ENCODE results near the gene BLTP2.

BLTP2 gene

DNA sequence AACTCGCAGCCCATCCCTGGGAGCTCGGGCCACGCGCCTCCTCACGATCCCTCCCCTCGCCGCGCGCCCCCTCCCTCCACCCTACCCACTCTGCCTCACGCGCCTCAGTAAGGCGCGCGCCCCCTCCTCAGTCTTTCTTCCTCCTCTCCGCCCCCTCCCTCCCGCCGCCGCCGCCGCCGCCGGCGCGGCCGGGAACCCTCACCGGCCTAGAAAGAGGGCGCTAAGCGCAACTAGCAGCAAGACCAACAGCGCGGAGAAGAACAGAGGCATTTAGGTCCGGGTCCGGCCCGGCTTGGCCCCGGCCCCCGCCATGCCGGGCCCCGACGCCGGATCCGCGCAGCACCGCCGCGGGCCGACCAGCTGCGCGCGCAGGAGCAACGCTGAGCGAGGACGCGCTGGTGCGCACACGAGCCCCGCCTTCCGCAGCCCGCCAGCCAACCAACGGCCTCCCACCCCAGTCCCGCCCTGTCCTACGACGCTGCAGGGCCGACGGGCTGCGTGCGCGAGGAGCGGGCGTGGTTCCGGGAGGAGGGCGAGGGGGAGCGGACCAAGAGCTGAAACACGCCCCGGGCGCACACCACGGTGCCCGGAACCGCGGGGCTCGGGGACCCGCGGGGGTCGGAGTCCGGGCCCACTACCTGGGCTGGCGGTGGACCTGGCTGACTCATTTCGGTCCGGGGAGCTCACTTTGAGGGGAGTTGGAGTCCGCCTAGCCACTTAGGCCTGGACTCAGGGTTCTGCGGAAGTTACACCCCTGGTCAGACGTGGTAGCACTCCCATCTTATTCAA lies at the start of gene BLTP2 (continued):
- no peak; the same call in 1 of the 2 replicates for TF ChIP-seq ZXDB (tag by site-specific recombination; IDR thresholded peaks at IDR 0.05)
- TF ChIP-seq, protein P1, sequence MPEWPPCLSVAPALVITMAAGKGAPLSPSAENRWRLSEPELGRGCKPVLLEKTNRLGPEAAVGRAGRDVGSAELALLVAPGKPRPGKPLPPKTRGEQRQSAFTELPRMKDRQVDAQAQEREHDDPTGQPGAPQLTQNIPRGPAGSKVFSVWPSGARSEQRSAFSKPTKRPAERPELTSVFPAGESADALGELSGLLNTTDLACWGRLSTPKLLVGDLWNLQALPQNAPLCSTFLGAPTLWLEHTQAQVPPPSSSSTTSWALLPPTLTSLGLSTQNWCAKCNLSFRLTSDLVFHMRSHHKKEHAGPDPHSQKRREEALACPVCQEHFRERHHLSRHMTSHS (tag by site-specific recombination; IDR thresholded peaks at IDR 0.05) = no peak
- TF ChIP-seq ZNF302 (tag by site-specific recombination; IDR thresholded peaks at IDR 0.05; ENCODE audit: low read depth) = no peak
- no peak for TF ChIP-seq SALL2 (tag by site-specific recombination; IDR thresholded peaks at IDR 0.05; ENCODE audit: borderline replicate concordance)
- no peak for TF ChIP-seq ZNF416 (tag by site-specific recombination; IDR thresholded peaks at IDR 0.05)
- TF ChIP-seq ZNF292 (tag by site-specific recombination; IDR thresholded peaks at IDR 0.05; ENCODE audit: borderline replicate concordance, low read depth) = no peak
- peak; percentile 72 for TF ChIP-seq GLIS2 (tag by site-specific recombination; IDR thresholded peaks at IDR 0.05)
- TF ChIP-seq ZFP37 (tag by site-specific recombination; IDR thresholded peaks at IDR 0.05) = no peak
- TF ChIP-seq ZNF555 (tag by site-specific recombination; conservative IDR thresholded peaks at IDR 0.05) = no peak
- no peak for TF ChIP-seq ZNF426 (tag by site-specific recombination; IDR thresholded peaks at IDR 0.05)
- TF ChIP-seq, protein P2, sequence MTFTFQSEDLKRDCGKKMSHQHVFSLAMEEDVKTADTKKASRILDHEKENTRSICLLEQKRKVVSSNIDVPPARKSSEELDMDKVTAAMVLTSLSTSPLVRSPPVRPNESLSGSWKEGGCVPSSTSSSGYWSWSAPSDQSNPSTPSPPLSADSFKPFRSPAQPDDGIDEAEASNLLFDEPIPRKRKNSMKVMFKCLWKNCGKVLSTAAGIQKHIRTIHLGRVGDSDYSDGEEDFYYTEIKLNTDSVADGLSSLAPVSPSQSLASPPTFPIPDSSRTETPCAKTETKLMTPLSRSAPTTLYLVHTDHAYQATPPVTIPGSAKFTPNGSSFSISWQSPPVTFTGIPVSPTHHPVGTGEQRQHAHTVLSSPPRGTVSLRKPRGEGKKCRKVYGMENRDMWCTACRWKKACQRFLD (tag by site-specific recombination; IDR thresholded peaks at IDR 0.05) = no peak
- TF ChIP-seq ZBTB7A (tag by site-specific recombination; IDR thresholded peaks at IDR 0.05; ENCODE audit: low read depth) = no peak
- TF ChIP-seq ZBTB20 (tag by site-specific recombination; IDR thresholded peaks at IDR 0.05) = peak; percentile 61; the same call in 1 of the 2 replicates
- TF ChIP-seq, protein P3, sequence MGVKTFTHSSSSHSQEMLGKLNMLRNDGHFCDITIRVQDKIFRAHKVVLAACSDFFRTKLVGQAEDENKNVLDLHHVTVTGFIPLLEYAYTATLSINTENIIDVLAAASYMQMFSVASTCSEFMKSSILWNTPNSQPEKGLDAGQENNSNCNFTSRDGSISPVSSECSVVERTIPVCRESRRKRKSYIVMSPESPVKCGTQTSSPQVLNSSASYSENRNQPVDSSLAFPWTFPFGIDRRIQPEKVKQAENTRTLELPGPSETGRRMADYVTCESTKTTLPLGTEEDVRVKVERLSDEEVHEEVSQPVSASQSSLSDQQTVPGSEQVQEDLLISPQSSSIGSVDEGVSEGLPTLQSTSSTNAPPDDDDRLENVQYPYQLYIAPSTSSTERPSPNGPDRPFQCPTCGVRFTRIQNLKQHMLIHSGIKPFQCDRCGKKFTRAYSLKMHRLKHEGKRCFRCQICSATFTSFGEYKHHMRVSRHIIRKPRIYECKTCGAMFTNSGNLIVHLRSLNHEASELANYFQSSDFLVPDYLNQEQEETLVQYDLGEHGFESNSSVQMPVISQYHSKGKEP (tag by site-specific recombination; IDR thresholded peaks at IDR 0.05) = no peak
- TF ChIP-seq ZSCAN30 (tag by site-specific recombination; IDR thresholded peaks at IDR 0.05) = no peak
- TF ChIP-seq SP3 (tag by site-specific recombination; IDR thresholded peaks at IDR 0.05) = peak; percentile 87
- peak; percentile 58; the same call in 1 of the 2 replicates for TF ChIP-seq SP7 (tag by site-specific recombination; IDR thresholded peaks at IDR 0.05)
- TF ChIP-seq ZNF629 (tag by site-specific recombination; IDR thresholded peaks at IDR 0.05) = no peak
- TF ChIP-seq ZNF548 (tag by site-specific recombination; IDR thresholded peaks at IDR 0.05) = no peak
- no peak for TF ChIP-seq SETDB1 (IDR thresholded peaks at IDR 0.05; ENCODE audit: insufficient read length, low read length)
- TF ChIP-seq ZNF561 (tag by site-specific recombination; IDR thresholded peaks at IDR 0.05; ENCODE audit: borderline replicate concordance) = 0 out of 2 replicates have a peak, but pooled peaks have one; percentile 62
- no peak for TF ChIP-seq ZNF501 (tag by site-specific recombination; IDR thresholded peaks at IDR 0.05)
- TF ChIP-seq, protein P4, sequence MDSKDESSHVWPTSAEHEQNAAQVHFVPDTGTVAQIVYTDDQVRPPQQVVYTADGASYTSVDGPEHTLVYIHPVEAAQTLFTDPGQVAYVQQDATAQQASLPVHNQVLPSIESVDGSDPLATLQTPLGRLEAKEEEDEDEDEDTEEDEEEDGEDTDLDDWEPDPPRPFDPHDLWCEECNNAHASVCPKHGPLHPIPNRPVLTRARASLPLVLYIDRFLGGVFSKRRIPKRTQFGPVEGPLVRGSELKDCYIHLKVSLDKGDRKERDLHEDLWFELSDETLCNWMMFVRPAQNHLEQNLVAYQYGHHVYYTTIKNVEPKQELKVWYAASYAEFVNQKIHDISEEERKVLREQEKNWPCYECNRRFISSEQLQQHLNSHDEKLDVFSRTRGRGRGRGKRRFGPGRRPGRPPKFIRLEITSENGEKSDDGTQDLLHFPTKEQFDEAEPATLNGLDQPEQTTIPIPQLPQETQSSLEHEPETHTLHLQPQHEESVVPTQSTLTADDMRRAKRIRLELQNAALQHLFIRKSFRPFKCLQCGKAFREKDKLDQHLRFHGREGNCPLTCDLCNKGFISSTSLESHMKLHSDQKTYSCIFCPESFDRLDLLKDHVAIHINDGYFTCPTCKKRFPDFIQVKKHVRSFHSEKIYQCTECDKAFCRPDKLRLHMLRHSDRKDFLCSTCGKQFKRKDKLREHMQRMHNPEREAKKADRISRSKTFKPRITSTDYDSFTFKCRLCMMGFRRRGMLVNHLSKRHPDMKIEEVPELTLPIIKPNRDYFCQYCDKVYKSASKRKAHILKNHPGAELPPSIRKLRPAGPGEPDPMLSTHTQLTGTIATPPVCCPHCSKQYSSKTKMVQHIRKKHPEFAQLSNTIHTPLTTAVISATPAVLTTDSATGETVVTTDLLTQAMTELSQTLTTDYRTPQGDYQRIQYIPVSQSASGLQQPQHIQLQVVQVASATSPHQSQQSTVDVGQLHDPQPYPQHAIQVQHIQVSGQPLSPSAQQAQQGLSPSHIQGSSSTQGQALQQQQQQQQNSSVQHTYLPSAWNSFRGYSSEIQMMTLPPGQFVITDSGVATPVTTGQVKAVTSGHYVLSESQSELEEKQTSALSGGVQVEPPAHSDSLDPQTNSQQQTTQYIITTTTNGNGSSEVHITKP (tag by site-specific recombination; IDR thresholded peaks at IDR 0.05) = peak; percentile 97
- TF ChIP-seq KLF10 (tag by site-specific recombination; IDR thresholded peaks at IDR 0.05) = peak; percentile 83
- no peak for TF ChIP-seq ZNF473 (tag by site-specific recombination; IDR thresholded peaks at IDR 0.05)
- no peak for TF ChIP-seq ZNF529 (tag by site-specific recombination; IDR thresholded peaks at IDR 0.05; ENCODE audit: insufficient replicate concordance)
- 0 out of 2 replicates have a peak, but pooled peaks have one; percentile 37 for TF ChIP-seq ZNF610 (tag by site-specific recombination; IDR thresholded peaks at IDR 0.05; ENCODE audit: borderline replicate concordance)
- TF ChIP-seq ZNF248 (tag by site-specific recombination; IDR thresholded peaks at IDR 0.05) = no peak
- no peak for TF ChIP-seq ZNF571 (tag by site-specific recombination; IDR thresholded peaks at IDR 0.05)
- TF ChIP-seq ZNF16 (tag by site-specific recombination; IDR thresholded peaks at IDR 0.05; ENCODE audit: low read depth) = no peak
- no peak for TF ChIP-seq ZNF514 (tag by site-specific recombination; IDR thresholded peaks at IDR 0.05)
- no peak for TF ChIP-seq GLI4 (tag by site-specific recombination; IDR thresholded peaks at IDR 0.05)
